Myocyte (in vitro differentiated cells): ENCODE measurements around the gene WDR26. TPM values are rescaled to one million over a fixed set of nuclear protein-coding genes. Genes with fewer than 3 reads are reported as not detected.
"Not testable (repeated sequence)": the region's sequence is repeated elsewhere in the genome, so short reads cannot be mapped to it uniquely, and the experiment has no call there.

Source experiments
- DNase-seq: peaks from one replicate; pipeline ENCODE4 v3.0.0-alpha.2; 2012; ENCODE audit warnings: low read depth
- polyA plus RNA-seq: library from polyadenylated mRNA; unstranded; fragments of >200 nt; gene quantifications from one replicate; pipeline ENCODE4 v1.2.1, GENCODE V29; 2012; ENCODE audit warnings: missing spikeins
- total RNA-seq: library from RNA; depleted of rRNA; stranded (reverse); fragments of >200 nt; gene quantifications from 2 replicates; pipeline ENCODE4 v1.2.3, GENCODE V29; 2014

WDR26 gene
- total RNA-seq = 60.6 and 64.4 TPM in 2 replicates
- 63.1 TPM for polyA plus RNA-seq

DNA sequence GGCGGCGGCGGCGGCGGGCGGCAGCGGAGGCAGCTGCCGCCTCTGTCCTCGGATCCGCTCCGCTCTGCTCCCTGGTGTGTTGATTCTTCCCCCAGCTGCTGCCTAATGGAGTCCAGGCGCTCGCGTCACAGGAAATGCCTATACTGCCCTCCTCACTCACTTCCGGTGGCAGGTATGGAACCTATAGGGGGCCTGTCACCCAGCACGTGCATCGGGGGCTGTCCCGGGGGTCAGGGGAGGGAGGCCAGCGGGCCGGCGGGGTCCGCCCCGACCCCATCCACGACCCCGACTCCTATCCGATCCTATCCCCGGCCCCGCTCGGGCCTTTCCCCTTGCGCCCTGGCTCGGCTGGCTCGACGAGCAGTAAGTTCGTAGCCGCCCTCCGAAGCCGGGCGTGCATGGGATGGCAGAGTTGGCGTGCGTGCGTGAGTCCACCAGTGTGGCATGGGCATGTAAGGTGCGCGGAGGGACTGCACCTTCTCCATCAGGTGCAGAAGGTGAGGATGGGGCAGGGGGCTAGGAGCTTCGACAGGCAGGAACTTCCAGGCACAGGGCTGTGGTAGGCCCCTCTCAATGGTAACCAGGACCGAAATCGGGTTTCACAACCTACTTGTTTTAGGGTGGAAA lies at the start of gene WDR26:
Gene WDR26, minus strand, starts transcription at position 107 of the 627 bp plus-strand sequence.
- DNase-seq = peak; percentile 78

DNA sequence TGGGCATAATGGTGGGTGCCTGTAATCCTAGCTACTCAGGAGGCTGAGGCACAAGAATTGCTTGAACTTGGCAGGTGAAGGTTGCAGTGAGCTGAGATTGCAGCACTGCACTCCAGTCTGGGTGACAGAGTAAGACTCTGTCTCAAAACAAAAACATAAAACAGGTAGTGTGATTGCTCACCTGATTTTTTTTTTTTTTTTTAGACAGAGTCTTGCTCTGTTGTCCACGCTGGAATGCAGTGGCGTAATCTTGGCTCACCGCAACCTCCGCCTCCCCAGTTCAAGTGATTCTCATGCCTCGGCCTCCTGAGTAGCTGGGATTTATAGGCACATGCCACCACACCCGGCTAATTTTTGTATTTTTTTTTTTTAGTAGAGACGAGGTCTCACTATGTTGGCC lies 48.6 kb upstream of the WDR26 start:
- not testable (repeated sequence) for DNase-seq

- no peak for DNase-seq
Observed at GRCh38 chr1:224482619-224483018, 48.0 kb upstream of the WDR26 start.

DNA sequence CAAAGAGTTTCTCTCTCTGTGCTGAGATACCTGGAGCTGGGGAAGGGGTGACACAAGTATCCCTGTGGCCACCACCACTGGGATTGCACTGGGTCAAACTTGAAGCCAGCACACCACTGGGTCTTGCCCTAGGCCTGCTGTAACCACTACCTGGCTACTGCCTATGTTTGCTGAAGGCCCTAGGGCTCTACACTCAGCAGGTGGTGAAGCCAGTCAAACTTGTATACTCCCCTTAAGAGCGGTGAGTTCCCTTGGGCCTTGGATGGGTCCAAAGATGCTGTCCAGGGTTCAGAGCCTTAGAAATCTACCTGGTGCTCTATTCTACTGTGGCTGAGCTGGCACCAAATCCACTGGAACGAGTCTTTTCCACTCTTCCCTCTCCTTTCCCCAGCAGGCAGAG lies 47.0 kb upstream of the WDR26 start:
- no peak for DNase-seq

- DNase-seq = not testable (repeated sequence)
Observed at GRCh38 chr1:224480888-224481459, 46.4 kb upstream of the WDR26 start.

GRCh38 chr1:224480200-224480599 lies 45.6 kb upstream of the WDR26 start:
- not testable (repeated sequence) for DNase-seq

DNA sequence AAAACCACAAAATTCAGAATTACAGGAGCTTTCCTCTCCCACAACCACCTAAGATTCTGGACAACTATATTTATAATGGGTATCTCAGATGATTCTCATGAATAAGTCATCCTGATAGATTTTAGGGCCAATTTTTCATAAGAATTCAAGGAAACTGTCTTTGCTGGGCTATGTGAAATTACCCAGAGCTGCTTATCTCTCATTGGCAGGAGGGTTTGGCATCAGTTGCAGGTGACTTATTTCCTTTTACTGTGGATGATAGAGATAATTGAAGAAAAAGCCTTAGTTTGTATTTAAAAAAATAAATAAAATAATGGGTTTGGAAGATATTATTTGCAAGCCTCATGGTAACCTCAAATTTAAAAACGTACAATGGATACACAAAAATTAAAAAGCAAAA lies 38.2 kb upstream of the WDR26 start:
- no peak for DNase-seq

GRCh38 chr1:224466154-224466553 lies 31.6 kb upstream of the WDR26 start:
- no peak for DNase-seq

DNA sequence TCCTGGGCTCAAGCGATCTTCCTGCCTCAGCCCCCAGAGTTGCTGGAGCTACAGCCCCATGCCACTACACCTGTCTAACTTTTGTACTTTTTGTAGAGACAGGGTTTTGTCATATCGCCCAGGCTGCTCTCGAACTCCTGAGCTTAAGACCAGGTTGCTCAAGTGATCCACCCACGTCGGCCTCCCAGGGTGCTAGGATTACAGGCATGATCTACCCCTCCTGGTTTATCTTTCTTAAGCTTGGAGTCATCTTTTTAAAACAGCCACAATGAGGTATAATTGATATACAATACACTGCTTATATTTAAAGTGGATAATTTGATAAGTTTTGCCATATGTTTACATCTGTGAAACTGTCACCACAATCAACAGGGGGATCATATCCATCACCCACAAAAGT lies 25.4 kb upstream of the WDR26 start:
- no peak for DNase-seq

DNA sequence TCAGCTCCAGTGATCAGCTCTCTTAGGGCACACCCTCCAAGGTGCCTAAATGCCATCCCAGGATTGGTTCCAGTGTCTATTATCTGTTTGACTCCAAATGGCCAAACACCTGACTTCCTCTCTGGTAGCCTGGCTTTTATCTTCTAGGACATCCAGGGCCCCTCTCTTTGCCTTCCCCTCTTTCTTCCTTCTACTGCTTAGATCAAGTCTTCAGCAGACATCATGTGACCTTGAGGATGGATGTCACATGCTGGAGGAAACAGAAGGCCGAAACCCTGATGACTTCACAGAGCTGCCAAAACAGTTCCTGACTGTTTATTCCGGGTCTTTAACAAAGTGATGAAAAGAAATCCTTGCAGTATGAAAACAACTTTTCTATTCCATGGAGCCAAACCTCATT lies 24.4 kb upstream of the WDR26 start:
- DNase-seq = no peak

DNA sequence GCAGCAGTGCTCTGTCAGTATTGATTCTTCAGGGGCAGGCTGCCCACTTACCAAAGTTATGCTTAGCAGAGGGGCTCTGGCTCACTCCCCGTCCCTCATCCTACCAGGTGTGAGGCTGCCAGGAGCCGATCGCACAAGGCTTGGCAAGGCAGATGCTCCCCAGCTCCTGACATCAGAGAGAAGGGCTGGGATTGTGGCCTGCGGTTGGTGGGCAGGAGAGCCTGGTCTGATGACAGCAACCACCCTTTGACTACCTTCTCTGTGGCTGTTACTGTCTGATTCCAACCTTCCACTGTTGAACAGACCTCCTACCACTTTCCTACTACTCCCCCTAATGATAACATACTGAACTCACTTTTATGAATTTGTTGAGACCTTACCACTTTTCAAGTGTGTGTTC lies 23.7 kb upstream of the WDR26 start:
- DNase-seq = peak; percentile 54

GRCh38 chr1:224457782-224458144 lies 23.2 kb upstream of the WDR26 start:
- DNase-seq = no peak

DNA sequence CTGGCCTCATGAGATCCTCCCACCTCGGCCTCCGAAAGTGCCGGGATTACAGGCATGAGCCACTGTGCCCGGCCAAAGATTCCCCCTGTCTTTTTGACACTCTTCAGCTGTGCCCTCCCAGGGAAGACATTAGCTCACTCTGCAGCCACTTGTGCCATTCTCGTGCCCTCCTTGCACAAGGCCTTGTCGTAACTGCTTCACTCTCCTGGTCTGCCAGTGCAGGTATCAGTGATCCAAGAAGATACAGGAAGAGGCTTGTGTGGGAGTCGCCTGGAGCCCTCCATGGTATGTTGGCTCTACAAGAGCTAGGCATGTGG lies 22.0 kb upstream of the WDR26 start:
- DNase-seq = no peak

DNA sequence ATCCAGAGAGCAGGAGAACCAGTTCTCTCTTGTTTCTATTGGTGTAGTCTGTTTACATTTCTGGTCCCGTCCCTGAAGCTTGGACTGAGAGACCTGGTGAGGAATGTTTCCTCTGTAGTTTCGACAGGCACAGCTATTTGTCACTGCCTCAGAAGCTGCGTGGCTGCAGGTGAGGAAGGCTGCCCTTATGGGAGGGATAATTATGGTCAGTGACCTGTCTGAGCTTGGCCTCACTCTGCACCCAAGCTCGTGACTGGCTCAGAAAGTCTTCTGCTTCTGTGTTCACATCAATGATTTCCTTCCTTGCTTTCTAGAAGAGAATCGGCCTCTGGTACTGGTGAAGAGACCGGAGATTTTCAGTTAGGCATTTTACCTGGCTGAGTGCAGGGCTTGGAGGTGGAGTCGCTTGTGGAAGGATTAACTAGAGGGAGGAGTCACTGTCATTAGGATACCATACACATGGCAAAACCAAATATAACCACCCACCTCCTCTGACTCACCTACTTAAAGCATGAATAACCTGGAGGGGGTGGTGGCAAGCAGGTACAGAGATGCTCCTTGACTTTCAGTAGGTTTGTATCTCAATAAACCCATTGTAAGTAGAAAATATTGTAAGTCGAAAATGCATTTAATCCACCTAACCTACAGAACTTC lies 19.9 kb upstream of the WDR26 start:
- no peak for DNase-seq

DNA sequence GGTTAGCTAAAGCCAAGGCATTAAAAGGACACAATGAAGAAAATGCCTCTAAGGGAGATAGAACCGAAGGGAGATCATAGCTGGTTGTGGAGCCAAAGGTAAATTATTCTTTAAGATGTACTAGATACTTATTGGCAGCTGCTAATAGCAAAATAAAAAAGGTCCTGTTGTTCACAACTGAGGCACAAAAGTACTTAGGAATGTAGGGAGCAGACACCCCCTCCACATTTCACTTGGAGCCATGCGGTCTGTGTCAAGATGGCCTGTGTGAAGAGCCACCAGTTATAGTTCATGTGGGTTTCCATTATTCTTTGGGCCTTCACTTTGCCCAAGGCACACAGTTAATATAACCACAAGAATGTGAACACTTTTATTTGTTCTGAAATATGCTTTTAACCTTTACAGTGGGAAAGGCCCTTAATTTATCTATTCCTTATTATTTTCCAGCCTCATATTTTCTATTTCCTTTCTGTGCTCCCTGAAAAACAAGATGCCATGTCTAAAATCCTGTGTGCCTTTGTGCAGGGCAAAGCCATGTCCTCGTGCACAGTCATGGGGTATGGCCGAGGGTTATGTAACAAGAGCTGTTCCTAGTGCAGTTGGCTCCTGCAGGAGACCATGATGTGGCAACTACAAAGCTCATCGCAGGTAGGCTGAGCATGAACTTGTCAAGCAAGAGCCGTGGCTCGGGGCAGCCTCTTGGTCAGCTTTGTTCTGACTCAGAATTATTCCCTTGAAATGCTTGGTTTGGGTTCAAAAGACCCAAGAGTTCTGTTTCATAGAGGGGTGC lies 16.2 kb upstream of the WDR26 start:
- DNase-seq = peak; percentile 24

GRCh38 chr1:224450159-224450558 lies 15.6 kb upstream of the WDR26 start:
- no peak for DNase-seq

GRCh38 chr1:224448453-224449017 lies 13.9 kb upstream of the WDR26 start:
- peak; percentile 28 for DNase-seq

DNA sequence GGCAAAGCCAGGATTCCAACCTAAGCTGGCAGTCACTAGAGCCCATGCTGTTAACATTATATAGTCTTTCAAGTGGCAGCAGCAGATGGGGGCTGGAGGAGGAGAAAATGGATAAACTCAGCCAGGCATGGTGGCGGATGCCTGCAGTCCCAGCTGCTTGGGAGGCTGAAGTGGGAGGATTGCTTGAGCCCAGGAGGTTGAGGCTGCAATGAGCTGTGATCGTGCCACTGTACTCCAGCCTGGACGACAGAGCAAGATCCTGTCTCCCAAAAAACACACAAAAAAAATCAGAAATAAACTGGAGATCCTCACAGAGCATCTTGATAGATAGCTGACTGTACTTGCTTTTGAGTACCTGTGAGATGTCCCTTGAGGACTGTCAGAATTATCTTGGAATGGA lies 13.4 kb upstream of the WDR26 start:
- no peak for DNase-seq

DNA sequence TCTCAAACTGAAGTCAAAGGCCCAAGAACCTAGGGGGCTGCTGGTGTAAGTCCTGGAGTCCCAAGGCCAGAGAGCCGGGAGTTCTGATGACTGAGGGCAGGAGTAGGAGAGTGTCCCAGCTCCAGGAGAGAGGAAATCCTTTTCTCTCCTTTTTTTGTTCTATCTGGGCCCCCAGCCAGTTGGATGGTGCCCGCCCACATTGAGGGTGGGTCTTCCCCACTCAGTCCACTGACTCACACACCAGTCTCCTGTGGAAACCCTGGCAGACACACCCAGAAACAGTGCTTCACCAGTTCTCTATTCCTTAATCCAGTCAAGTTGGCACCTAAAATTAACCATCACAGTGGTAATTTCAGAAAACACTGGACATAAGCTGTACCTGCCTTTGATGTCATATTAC lies 12.7 kb upstream of the WDR26 start:
- DNase-seq = peak; percentile 71

- DNase-seq = no peak
Observed at GRCh38 chr1:224438989-224439388, 4.4 kb upstream of the WDR26 start.

DNA sequence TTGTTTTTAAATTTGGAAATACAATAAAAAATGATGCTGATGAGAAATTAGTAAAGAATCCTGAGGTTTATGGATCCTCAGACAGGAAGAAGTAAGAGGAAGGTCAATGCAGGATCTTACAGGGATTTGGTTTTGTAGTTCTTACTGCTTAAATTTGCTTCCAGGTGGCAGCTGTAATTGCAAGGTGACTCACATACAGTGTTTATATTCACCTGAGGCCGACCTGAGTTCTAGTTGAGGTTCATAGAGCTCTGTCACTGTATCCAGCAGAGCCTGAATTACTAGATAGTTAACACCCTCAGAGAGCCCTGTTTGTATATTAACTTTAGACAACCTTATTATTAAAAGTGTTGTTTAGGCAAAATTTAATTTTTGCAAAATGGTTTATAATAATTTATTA lies 1.4 kb upstream of the WDR26 start:
- DNase-seq = no peak

DNA sequence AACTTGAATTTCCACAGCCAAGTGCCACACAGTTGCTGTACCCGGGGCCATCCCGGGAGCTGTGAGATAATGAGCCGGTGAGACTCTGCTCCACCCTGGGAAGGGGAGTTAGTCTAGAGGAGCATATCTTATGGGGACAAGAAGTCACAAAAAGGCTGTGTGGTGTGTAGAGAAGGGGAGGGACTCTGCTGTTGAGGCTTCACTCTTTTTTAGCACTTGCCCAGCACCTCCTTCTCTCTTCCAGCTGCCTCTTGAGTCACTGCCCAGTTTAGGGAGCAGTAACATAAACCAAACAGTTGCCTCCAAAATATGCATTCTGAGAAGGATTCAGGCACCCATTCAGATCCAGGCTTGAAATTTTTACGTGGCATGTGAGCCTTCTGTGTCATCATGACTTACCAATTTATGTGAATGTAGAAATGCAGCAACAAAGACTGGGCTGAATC lies 744 bp upstream of the WDR26 start:
- DNase-seq = peak; percentile 79
